Suprapubic skin (tissue), 4 donors: ENCODE results near the gene ANKRD45.

Experiments used
- POLR2A ChIP-seq, 2 donors: fragments of 450-650 bp; IDR thresholded peaks; one replicate each; pipeline ENCODE4 v1.6.1; 2017; ENCODE audit warnings: antibody characterized with exemption in 2 of 2, mild to moderate bottlenecking in 2 of 2, moderate library complexity in 2 of 2
- POLR2AphosphoS5 ChIP-seq, 3 donors: sonication (generic); formaldehyde crosslinking; IDR thresholded peaks; one replicate each; pipeline ENCODE4 v1.6.1; 2017; ENCODE audit warnings: antibody characterized with exemption in 3 of 3

- TF ChIP-seq POLR2AphosphoS5 (IDR thresholded peaks at IDR 0.05): no peak
- no peak for TF ChIP-seq POLR2A (IDR thresholded peaks at IDR 0.05)
Observed at GRCh38 chr1:173627269-173627668, 42.4 kb downstream of the ANKRD45 start.
